DND-41 (cell line): Measurements from ENCODE around the gene HOXB8.

Experiments used
- ATAC-seq: fragments of 200-7000 bp; cut with Tn5 transposase; 3 replicates; pipeline ENCODE4 v1.9.1; 2021; ENCODE audit warnings: low read depth; ENCODE audit not compliant: insufficient read depth
- DNase-seq: peaks from one replicate; pipeline ENCODE4 v3.0.0-alpha.2; 2020
- H2AFZ ChIP-seq: 2 replicates; pipeline ENCODE4 v1.6.0; 2012; ENCODE audit warnings: low read depth, low read length
- H3K27ac ChIP-seq: 2 replicates; pipeline ENCODE4 v1.5.1; 2012; ENCODE audit warnings: low read length, inconsistent platforms
- H3K27me3 ChIP-seq: fragments of 200-600 bp; sonication (generic); 2 replicates; pipeline ENCODE4 v1.6.0; 2012; ENCODE audit warnings: low read length, mild to moderate bottlenecking, inconsistent platforms; ENCODE audit not compliant: insufficient read depth, poor library complexity
- H3K36me3 ChIP-seq: 2 replicates; pipeline ENCODE4 v1.5.1; 2012; ENCODE audit warnings: low read length, inconsistent platforms; ENCODE audit not compliant: insufficient read depth
- H3K4me1 ChIP-seq: 2 replicates; pipeline ENCODE4 v1.5.1; 2012; ENCODE audit warnings: mild to moderate bottlenecking, low read length; ENCODE audit not compliant: insufficient read depth
- H3K4me2 ChIP-seq: 2 replicates; pipeline ENCODE4 v1.6.0; 2012; ENCODE audit warnings: mild to moderate bottlenecking, moderate library complexity, low read length, inconsistent platforms; ENCODE audit not compliant: insufficient read depth
- H3K4me3 ChIP-seq, 2 experiments: fragments of 200-600 bp in 1 of 2; shearing (Covaris generic) in 1 of 2; 2 replicates each; pipeline ENCODE4 v1.5.1; 2012 to 2016; ENCODE audit warnings: inconsistent platforms in 2 of 2, low read length in 2 of 2, mild to moderate bottlenecking in 2 of 2, low read depth in 1 of 2, moderate library complexity in 1 of 2
- H3K79me2 ChIP-seq: 2 replicates; pipeline ENCODE4 v1.6.0; 2012; ENCODE audit warnings: low read length, inconsistent platforms; ENCODE audit not compliant: insufficient read depth
- H3K9ac ChIP-seq: 2 replicates; pipeline ENCODE4 v1.6.0; 2012; ENCODE audit warnings: low read depth, mild to moderate bottlenecking, inconsistent platforms, low read length, moderate library complexity
- H3K9me3 ChIP-seq: 2 replicates; pipeline ENCODE4 v1.5.1; 2012; ENCODE audit warnings: low read length, moderate library complexity, mild to moderate bottlenecking, inconsistent platforms; ENCODE audit not compliant: insufficient read depth, severe bottlenecking
- H4K20me1 ChIP-seq: 2 replicates; pipeline ENCODE4 v1.6.0; 2012; ENCODE audit warnings: low read length; ENCODE audit not compliant: insufficient read depth
- EZH2 ChIP-seq: IDR thresholded peaks from 3 replicates; pipeline ENCODE4 v1.6.1; 2012; ENCODE audit warnings: borderline replicate concordance, low read depth, mild to moderate bottlenecking, moderate library complexity, low read length, inconsistent platforms; ENCODE audit not compliant: severe bottlenecking
- TF ChIP-seq, protein P1 (sequence below): IDR thresholded peaks from 2 replicates; pipeline ENCODE4 v1.5.1; 2012; ENCODE audit warnings: borderline replicate concordance, low read length, moderate library complexity, mild to moderate bottlenecking; ENCODE audit not compliant: poor library complexity, severe bottlenecking; ENCODE audit errors: extremely low read depth

HOXB8 gene

DNA sequence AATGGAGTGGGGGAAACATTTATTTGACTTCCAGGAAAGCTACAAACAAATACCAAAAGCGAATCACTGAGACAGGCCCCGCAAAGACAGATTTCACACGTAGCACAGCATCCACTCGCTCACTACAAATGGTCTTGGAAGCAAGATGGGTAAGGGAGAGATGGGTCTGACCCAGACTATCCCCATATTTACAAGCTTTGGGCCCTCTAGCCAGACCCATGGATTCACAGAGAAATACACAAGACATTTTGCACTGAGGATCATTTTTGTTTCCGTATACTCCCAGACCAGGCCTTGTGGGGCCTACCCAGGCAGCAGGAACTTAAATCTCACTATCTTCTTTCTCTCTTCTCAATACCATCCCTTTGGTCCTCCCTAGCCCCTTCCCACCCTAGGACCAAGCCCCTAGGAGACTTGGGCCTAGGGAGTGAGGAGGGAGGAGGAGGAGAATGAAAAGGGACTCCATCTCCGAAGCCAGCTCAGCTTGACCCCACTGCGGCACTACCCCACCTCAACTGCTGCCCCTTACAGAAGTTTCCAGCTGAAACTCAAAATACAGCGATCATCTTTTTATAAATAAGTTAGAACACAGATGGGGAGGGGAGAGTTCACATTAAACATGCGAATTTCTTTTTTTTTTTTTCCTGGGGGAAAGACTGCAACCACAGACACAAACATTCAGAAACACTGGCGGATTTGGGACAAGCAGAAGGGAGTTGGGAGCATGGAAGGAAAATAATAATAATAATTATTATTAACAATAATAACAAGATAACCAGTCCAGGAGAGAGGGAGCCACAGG is 23.6 kb downstream of the HOXB8 start:
- no peak overlapping the region for H3K27ac ChIP-seq
- no peaks in the 10 kb centered on the region for H3K9me3 ChIP-seq
- H3K4me1 ChIP-seq, result peaks cover 6% of the 10 kb centered on the region; the same call in 1 of the 2 replicates
- peaks cover 40% of the 10 kb centered on the region for H3K27me3 ChIP-seq
- H3K9ac ChIP-seq, result no peak overlapping the region
- DNase-seq, result no peak
- no peak for ATAC-seq
- H2AFZ ChIP-seq, result no peak overlapping the region
- H3K36me3 ChIP-seq, result no peaks in the 10 kb centered on the region
- TF ChIP-seq EZH2, result no peak
- TF ChIP-seq, protein P1, sequence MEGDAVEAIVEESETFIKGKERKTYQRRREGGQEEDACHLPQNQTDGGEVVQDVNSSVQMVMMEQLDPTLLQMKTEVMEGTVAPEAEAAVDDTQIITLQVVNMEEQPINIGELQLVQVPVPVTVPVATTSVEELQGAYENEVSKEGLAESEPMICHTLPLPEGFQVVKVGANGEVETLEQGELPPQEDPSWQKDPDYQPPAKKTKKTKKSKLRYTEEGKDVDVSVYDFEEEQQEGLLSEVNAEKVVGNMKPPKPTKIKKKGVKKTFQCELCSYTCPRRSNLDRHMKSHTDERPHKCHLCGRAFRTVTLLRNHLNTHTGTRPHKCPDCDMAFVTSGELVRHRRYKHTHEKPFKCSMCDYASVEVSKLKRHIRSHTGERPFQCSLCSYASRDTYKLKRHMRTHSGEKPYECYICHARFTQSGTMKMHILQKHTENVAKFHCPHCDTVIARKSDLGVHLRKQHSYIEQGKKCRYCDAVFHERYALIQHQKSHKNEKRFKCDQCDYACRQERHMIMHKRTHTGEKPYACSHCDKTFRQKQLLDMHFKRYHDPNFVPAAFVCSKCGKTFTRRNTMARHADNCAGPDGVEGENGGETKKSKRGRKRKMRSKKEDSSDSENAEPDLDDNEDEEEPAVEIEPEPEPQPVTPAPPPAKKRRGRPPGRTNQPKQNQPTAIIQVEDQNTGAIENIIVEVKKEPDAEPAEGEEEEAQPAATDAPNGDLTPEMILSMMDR, result no peak
- H3K4me2 ChIP-seq, result no peak overlapping the region
- no peak overlapping the region for H3K4me3 ChIP-seq
- no peaks in the 10 kb centered on the region; the same call in 1 of the 2 replicates for H4K20me1 ChIP-seq
- H3K79me2 ChIP-seq, result no peaks in the 10 kb centered on the region

DNA sequence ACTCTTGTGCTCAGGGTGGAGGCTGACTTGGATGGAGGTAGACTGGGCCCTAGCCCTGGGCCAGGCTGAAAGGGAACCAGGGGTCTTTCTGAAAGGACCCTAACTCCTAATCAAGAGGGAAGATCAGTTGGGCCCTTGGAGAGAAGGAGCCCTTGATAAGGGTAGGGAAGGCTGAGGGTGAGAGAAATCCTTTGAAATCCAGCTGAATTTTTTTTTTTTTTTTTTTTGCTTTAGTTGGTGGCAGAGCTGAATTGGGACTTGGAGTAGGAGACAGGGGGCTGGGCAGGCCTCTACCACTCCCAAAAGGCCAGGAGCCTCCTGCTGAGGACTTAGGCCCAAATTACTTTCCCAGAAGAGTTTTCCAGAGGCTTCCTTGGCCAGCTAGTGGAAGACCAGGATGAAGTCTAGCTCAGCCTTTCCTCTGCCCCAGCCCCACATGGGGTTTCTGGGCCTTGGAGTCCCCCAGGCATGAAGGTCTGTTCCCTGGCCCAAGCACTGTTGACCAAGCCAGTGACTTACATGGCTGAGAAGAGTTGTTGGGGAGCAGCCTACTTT is 24.4 kb downstream of the HOXB8 start:
- Histone ChIP-seq H2AFZ (no peak overlapping the region), H3K4me1 (peaks cover 6% of the 10 kb centered on the region; the same call in 1 of the 2 replicates), H3K27me3 (peaks cover 40% of the 10 kb centered on the region), H3K4me2 (no peak overlapping the region), H3K27ac (no peak overlapping the region), H3K9ac (no peak overlapping the region), H3K79me2 (no peaks in the 10 kb centered on the region), H3K4me3 (no peak overlapping the region), H4K20me1 (no peaks in the 10 kb centered on the region; the same call in 1 of the 2 replicates), H3K36me3 (no peaks in the 10 kb centered on the region), H3K9me3 (no peaks in the 10 kb centered on the region)
- ATAC-seq (no peak), DNase-seq (no peak)
- TF ChIP-seq EZH2, result no peak
- TF ChIP-seq, protein P1, result no peak

DNA sequence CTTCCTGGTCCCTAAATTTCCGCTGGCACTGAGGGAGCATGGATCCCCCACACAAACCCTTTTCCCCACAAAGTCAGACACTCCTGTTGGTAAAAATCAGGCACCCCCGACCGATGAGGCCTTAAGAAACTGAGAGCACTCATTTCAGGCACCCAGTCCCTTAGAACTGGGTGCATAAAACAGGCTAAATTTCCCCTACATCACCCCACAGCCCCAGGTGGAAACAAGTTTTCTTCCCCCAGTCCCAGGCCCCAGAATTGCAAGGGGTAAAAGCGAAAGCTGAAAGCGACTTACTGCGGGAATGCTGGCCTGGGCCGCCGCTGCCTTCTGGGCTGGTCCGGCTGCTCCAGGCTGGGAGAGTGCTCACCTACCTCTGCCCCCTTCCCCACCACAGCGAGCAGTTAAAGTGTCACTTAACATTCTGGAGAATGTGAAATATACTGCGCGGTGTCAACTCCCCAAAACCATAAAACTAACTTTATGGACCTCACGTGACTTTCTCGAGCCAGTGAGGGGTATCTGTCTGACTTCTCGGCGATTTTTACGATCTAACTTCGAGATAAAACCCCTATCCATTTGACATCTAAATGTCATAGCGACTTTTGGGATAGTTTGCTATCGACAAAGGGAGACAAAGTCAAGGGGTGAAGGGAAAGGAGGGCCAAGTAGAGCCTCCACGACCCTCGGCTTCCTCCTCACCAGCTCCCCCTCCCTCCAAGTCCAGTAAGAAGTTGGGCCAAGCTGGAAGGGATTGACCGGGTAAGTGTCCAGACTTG is 25.1 kb downstream of the HOXB8 start, which contains the start of gene HOXB3:
Gene HOXB3 (minus strand): TSS at position 411 of the 776 bp plus-strand sequence. CDS start 37,767 bp downstream, outside the sequence.
- Histone ChIP-seq H3K4me3 (no peak within 1 kb of the TSS), H4K20me1 (no peaks in the 10 kb centered on the region; the same call in 1 of the 2 replicates), H3K4me2 (no peak within 1 kb of the TSS), H3K79me2 (no peaks in the 10 kb centered on the region), H3K27ac (no peak within 1 kb of the TSS), H2AFZ (no peak within 1 kb of the TSS), H3K4me1 (peaks cover 6% of the 10 kb centered on the region; the same call in 1 of the 2 replicates), H3K27me3 (peaks cover 40% of the 10 kb centered on the region), H3K9ac (no peak within 1 kb of the TSS), H3K36me3 (no peaks in the 10 kb centered on the region), H3K9me3 (no peaks in the 10 kb centered on the region)
- DNase-seq (no peak), ATAC-seq (no peak)
- no peak for TF ChIP-seq EZH2
- TF ChIP-seq, protein P1, result no peak
